RWPE2 (cell line): ENCODE data around the gene TEX22.
A peak's percentile ranks its signal among the peaks of the same experiment; 100 is the strongest.

Experiments used
- ATAC-seq: fragments of 200-7000 bp; cut with Tn5 transposase; 3 replicates; pipeline ENCODE4 v1.9.1; 2021; ENCODE audit warnings: low read depth
- DNase-seq: peaks from one replicate; pipeline ENCODE4 v3.0.0-alpha.2; 2020; ENCODE audit warnings: low spot score
- H3K27ac ChIP-seq: fragments of 450-650 bp; 2 replicates; pipeline ENCODE4 v1.5.1; 2017; ENCODE audit warnings: mild to moderate bottlenecking; ENCODE audit not compliant: poor library complexity, severe bottlenecking
- H3K27me3 ChIP-seq: fragments of 250-450 bp; sonication (Bioruptor Pico); 2 replicates; pipeline ENCODE4 v1.5.1; 2021; ENCODE audit warnings: mild to moderate bottlenecking, moderate library complexity; ENCODE audit not compliant: insufficient read depth, poor library complexity, severe bottlenecking
- H3K36me3 ChIP-seq: fragments of 250-450 bp; sonication (Bioruptor Pico); 2 replicates; pipeline ENCODE4 v1.5.1; 2020; ENCODE audit warnings: low read depth, mild to moderate bottlenecking, moderate library complexity
- H3K4me1 ChIP-seq: fragments of 250-450 bp; sonication (Bioruptor Pico); 2 replicates; pipeline ENCODE4 v1.5.1; 2021; ENCODE audit warnings: mild to moderate bottlenecking, moderate library complexity; ENCODE audit not compliant: insufficient read depth, poor library complexity, severe bottlenecking
- H3K4me3 ChIP-seq: fragments of 250-450 bp; sonication (Bioruptor Pico); 2 replicates; pipeline ENCODE4 v1.5.1; 2021; ENCODE audit warnings: mild to moderate bottlenecking, moderate library complexity; ENCODE audit not compliant: severe bottlenecking
- H3K9me3 ChIP-seq: fragments of 250-450 bp; sonication (Bioruptor Pico); 2 replicates; pipeline ENCODE4 v1.5.1; 2021; ENCODE audit warnings: mild to moderate bottlenecking, moderate library complexity; ENCODE audit not compliant: severe bottlenecking
- TF ChIP-seq, protein P1 (sequence below): fragments of 450-650 bp; IDR thresholded peaks from one replicate; pipeline ENCODE4 v1.5.1; 2017; ENCODE audit warnings: mild to moderate bottlenecking, moderate library complexity; ENCODE audit not compliant: poor library complexity, severe bottlenecking

The TEX22 gene

DNA sequence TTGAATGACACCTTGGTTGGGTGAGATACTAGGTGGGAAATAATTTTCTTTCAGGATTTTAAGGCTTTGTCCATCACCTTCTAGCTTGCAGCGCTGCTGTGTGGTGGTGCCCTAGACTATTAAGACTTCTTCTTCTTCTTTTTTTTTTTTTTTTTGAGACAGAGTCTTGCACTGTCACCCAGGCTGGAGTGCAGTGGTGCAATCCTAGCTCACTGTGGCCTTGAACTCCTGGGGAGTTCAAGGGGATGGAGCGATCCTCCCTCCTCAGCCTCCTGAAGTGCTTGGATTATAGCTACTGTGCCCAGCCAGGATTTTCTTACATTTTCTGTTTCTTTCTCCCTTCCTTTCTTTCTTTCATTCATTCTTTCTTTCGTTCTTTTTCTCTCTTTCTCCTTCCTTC, 11.0 kb downstream of the TEX22 start:
- DNase-seq (no peak), ATAC-seq (no peak)
- TF ChIP-seq, protein P1, sequence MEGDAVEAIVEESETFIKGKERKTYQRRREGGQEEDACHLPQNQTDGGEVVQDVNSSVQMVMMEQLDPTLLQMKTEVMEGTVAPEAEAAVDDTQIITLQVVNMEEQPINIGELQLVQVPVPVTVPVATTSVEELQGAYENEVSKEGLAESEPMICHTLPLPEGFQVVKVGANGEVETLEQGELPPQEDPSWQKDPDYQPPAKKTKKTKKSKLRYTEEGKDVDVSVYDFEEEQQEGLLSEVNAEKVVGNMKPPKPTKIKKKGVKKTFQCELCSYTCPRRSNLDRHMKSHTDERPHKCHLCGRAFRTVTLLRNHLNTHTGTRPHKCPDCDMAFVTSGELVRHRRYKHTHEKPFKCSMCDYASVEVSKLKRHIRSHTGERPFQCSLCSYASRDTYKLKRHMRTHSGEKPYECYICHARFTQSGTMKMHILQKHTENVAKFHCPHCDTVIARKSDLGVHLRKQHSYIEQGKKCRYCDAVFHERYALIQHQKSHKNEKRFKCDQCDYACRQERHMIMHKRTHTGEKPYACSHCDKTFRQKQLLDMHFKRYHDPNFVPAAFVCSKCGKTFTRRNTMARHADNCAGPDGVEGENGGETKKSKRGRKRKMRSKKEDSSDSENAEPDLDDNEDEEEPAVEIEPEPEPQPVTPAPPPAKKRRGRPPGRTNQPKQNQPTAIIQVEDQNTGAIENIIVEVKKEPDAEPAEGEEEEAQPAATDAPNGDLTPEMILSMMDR, result no peak
- Histone ChIP-seq H3K9me3 (no peaks in the 10 kb centered on the region), H3K27ac (no peak overlapping the region), H3K4me3 (no peak overlapping the region), H3K36me3 (no peaks in the 10 kb centered on the region), H3K4me1 (no peaks in the 10 kb centered on the region), H3K27me3 (peaks cover 18% of the 10 kb centered on the region)

DNA sequence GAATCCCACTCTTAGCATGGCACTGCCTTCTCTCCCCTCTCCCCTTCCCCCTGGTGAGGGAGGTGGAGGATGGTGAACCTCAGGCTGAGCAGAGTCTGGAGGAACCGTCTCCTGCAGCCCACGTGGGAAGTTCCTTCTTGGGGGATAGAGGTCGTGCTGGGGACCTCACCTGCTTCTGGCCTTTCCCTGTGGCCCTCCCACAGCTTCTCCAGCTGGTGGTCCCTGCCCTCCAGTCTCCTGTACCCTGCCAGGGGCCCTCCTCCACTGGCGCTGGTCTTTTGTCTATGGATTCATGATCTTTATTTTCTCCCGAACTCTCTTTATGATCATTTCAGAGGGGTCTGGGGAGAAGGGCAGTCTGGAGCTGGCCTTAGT, 12.3 kb downstream of the TEX22 start:
- H3K4me1 ChIP-seq, result no peaks in the 10 kb centered on the region
- H3K36me3 ChIP-seq, result no peaks in the 10 kb centered on the region
- peak; percentile 53 for DNase-seq
- H3K9me3 ChIP-seq, result no peaks in the 10 kb centered on the region
- H3K27me3 ChIP-seq, result peaks cover 18% of the 10 kb centered on the region
- H3K4me3 ChIP-seq, result no peak overlapping the region
- no peak for ATAC-seq
- TF ChIP-seq, protein P1, result no peak
- H3K27ac ChIP-seq, result no peak overlapping the region

DNA sequence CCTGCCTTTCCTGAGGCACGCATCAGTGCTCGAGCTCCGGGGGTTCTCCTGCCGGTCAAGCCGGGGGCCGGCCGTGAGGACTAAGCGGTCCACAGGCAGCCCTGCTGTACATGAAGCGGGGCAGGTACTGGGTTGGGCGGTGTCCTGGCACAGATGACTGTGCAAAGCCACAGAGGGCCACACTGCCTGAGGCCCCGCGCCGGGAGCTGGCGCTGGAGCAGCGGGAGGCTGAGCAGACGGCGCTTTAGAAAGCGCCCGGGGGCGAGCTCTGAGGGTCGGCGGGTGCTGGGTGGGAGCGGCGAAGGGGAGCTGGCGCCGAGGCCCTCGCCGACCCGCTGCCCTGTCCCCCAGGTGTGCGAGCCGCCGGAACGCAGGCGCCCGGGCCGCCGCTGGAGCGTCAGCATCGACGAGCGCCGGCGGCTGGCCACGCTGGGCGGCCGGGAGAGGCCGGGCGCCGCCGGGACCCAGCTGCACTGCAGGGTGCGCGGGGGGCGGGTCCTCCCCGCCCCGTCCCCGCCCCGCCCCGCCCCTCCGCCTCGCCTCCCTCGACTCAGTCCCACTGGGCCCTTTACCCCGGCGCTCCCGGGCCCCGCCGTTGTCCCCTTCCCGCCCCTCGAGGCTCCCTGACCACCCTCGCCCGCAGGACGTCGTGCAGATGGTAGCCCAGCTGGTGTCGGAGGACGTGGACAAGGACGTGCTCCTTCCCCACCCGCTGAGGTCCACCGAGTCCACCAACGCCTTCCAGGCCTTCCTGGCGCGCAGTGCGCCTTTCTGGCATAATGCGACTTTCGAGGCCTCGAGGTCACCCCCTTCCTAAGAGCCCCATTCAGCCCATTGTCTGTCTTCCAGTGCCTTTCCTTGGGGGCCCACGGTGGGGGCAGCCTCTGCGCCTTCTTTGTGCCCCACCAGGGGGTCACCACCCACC, 12.9 kb downstream of the TEX22 start:
- Histone ChIP-seq H3K27ac (no peak overlapping the region), H3K36me3 (no peaks in the 10 kb centered on the region), H3K9me3 (no peaks in the 10 kb centered on the region), H3K4me3 (peak overlapping the region; percentile 27), H3K27me3 (peaks cover 18% of the 10 kb centered on the region), H3K4me1 (no peaks in the 10 kb centered on the region)
- peak; percentile 73 for DNase-seq
- peak; percentile 74 for ATAC-seq
- TF ChIP-seq, protein P1, result no peak

DNA sequence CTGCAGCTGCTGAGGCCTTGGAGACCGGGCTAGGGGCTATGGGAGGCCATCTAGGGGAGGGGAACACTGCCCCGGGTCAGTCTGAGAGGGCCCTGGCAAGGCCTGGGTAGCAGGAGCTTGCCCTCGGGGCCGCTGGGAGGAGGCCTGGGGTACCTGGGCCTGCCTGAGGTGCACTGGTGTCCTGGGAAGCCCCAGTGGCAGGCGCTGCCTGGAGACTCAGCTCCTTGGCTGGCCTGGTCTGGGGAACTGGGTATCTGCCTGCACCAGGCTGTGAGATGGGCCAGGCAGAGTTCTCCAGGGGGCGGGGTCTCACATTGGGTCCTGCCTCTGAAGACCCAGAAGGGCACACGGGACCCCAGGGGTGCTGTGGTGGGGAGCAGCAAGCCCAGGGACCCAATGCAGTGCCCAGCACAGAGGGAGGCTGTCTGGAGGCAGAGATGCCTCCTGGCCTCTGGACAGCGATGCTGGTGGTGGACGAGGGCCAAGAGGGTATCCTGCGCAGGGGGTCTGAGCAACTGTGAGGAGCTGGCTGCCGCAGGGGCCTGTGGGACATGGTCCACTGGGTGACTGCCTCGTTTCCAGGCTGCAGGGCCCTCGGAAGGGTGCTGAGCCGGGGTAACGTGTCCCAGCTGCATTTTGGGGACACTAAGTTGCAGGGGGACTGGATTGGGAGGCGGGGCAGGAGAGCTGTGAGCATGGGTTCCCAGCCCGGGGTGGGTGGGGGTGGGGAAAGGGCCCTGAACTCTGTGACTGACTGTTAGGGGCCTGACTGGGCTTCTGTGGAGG, 13.8 kb downstream of the TEX22 start:
- Histone ChIP-seq H3K4me1 (no peaks in the 10 kb centered on the region), H3K27ac (no peak overlapping the region), H3K27me3 (peaks cover 18% of the 10 kb centered on the region), H3K36me3 (no peaks in the 10 kb centered on the region), H3K4me3 (no peak overlapping the region), H3K9me3 (no peaks in the 10 kb centered on the region)
- DNase-seq (peak; percentile 71), ATAC-seq (no peak)
- TF ChIP-seq, protein P1, result no peak
